ENCODE measurements around the gene COMMD4. TPM values are rescaled to one million over a fixed set of nuclear protein-coding genes. Genes with fewer than 3 reads are reported as not detected.

COMMD4 gene
- total and polyA plus RNA-seq, 10 of the 15 experiments (the other 5 are each of a cell fraction or from before 2014, with no cell fraction given) = 14.5 to 118 (median 75.3) TPM

GRCh38 chr15:75371486-75371885, 35.6 kb downstream of the COMMD4 start (continued):
- TF ChIP-seq NFXL1 (IDR thresholded peaks at IDR 0.05; ENCODE audit: borderline replicate concordance) = no peak
- no peak for TF ChIP-seq ZNF274 (IDR thresholded peaks at IDR 0.05; ENCODE audit: insufficient read depth, insufficient read length)
- no peak for TF ChIP-seq NR2F1 (conservative IDR thresholded peaks at IDR 0.05)
- no peak for TF ChIP-seq ZBTB11 (CRISPR knock-in tag; IDR thresholded peaks at IDR 0.05)
- no peak for TF ChIP-seq LARP7 (IDR thresholded peaks at IDR 0.05)

- intact Hi-C loops (cut with micrococcal nuclease; ENCODE audit: unreplicated experiment) (no loop called here), in situ Hi-C loops (cut with MboI) (no loop called here)
- ChIA-PET POLR2A (no interaction called here), CTCF (no interaction called here), RAD21 (ENCODE audit: unreplicated experiment) (no interaction called here), SMC1A (ENCODE audit: uncharacterized antibody, unreplicated experiment) (interaction anchor here (1.1 kb wide), 1 partner anchor 32 kb away, joined by 3 read pairs; no protein-coding TSS in a partner anchor)
- H3K79me2 ChIP-seq (ENCODE audit: control insufficient read depth, insufficient read depth, low read length) = peaks cover 8% of the 10 kb centered on the region
- H3K4me3 ChIP-seq = no peak overlapping the region
- H3K9me3 ChIP-seq (replicated peaks; ENCODE audit: control insufficient read depth, insufficient read depth, low read length) = no peaks in the 10 kb centered on the region
- H3K36me3 ChIP-seq (ENCODE audit: control insufficient read depth in 2 of 2, insufficient read depth in 2 of 2, low read length in 1 of 2) = peaks cover 11 to 30% of the 10 kb centered on the region in 2 experiments
- no peak for DNase-seq (ENCODE audit: low read depth, low spot score)
- WGBS (ENCODE audit: insufficient coverage, insufficient replicate concordance, low lambda C conversion rate, missing lambda C conversion rate) = 93% methylated on average over 11 of the region's 11 CpGs
- H2AFZ ChIP-seq (ENCODE audit: control insufficient read depth, low read depth, low read length) = no peak overlapping the region
- H3K27ac ChIP-seq (ENCODE audit: control insufficient read depth, insufficient read depth) = no peak overlapping the region
- no TSS peak for BruUV-seq (replicated peaks)
- ATAC-seq = no peak
- peaks cover 6% of the 10 kb centered on the region for H3K4me1 ChIP-seq (ENCODE audit: control insufficient read depth, insufficient read depth, low read length)
- no peaks in the 10 kb centered on the region for H4K20me1 ChIP-seq (ENCODE audit: control insufficient read depth, insufficient read depth)
- no peak for FAIRE-seq
- no peak overlapping the region for H3K4me2 ChIP-seq (ENCODE audit: control insufficient read depth, insufficient read depth)
- no peaks in the 10 kb centered on the region for H3K27me3 ChIP-seq (replicated peaks in 1 of 2; ENCODE audit: control insufficient read depth in 2 of 2, insufficient read depth in 2 of 2, low read length in 1 of 2)
- no peak overlapping the region for H3K9ac ChIP-seq (ENCODE audit: control insufficient read depth, insufficient read depth, low read length)
- TF ChIP-seq NFXL1 (IDR thresholded peaks at IDR 0.05; ENCODE audit: borderline replicate concordance) = no peak
Observed at GRCh38 chr15:75371901-75372688, 36.2 kb downstream of the COMMD4 start.

Measured in GM12878 (cell line).